Fibroblast of lung (primary cell): Measurements from ENCODE around the gene SMIM13.
A peak's percentile ranks its signal among the peaks of the same experiment; 100 is the strongest.

Source experiments
- EZH2 ChIP-seq: IDR thresholded peaks from 2 replicates; pipeline ENCODE4 v1.5.1; 2012; ENCODE audit warnings: low read length, control low read depth, mild to moderate bottlenecking; ENCODE audit errors: missing control alignments
- TF ChIP-seq, protein P1 (sequence below), 2 donors: IDR thresholded peaks in 1 of 2; conservative IDR thresholded peaks in 1 of 2; 1 replicate in 1 of 2; 2 replicates in 1 of 2; pipeline ENCODE4 v1.5.1; 2011 to 2012; ENCODE audit warnings: low read length in 2 of 2, control low read depth in 1 of 2, inconsistent platforms in 1 of 2, low read depth in 1 of 2, mild to moderate bottlenecking in 1 of 2

DNA sequence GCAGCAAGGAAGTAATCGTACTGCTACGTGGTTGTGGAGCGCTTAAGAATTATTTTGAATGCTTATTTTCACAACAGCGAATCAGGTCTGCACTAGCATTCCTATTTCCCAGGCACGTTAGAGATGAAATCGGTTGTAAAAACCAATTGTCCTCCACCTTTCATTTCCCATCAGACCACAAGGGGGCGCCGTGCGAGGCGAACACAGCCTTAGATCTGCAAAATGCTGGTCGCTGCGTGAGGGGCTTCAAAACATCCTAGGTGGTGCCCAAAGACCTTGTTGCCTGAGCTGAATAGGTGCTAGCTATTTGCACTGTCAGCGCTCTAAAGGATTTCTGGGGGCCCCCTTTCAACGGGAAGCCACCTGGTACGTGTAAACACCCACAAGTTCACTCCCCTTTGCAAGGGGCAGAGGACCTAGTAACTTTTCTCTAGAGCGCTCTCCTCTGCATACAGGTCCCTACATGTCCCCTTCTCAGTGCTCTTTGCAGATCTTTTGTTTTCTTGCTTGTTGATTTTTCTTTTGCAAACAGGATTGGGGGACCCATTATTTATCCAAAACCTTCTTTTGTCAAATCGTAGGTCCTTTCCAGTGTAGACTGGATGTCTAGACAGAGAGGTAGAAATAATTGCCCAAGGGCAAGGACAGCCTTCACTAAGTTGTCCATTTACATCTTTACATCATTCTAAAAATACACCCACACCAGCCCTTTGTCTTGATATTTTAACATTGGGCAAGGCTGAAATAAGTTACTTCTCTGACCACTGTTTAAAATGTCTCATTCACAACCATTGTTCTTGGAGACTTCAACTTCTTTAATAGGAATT lies 79.1 kb downstream of the SMIM13 start:
- TF ChIP-seq, protein P1, sequence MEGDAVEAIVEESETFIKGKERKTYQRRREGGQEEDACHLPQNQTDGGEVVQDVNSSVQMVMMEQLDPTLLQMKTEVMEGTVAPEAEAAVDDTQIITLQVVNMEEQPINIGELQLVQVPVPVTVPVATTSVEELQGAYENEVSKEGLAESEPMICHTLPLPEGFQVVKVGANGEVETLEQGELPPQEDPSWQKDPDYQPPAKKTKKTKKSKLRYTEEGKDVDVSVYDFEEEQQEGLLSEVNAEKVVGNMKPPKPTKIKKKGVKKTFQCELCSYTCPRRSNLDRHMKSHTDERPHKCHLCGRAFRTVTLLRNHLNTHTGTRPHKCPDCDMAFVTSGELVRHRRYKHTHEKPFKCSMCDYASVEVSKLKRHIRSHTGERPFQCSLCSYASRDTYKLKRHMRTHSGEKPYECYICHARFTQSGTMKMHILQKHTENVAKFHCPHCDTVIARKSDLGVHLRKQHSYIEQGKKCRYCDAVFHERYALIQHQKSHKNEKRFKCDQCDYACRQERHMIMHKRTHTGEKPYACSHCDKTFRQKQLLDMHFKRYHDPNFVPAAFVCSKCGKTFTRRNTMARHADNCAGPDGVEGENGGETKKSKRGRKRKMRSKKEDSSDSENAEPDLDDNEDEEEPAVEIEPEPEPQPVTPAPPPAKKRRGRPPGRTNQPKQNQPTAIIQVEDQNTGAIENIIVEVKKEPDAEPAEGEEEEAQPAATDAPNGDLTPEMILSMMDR (conservative IDR thresholded peaks at IDR 0.05 in 1 of 2, IDR thresholded peaks at IDR 0.05 in 1 of 2; ENCODE audit: low read depth in 1 of 2, low read length in 2 of 2): peak; percentile 71 to 79
- no peak for TF ChIP-seq EZH2
